H1 (cell line): Measurements from ENCODE around the gene LITAF. TPM values are rescaled to one million over a fixed set of nuclear protein-coding genes. Genes with fewer than 3 reads are reported as not detected.

Experiments used
- CEBPB ChIP-seq: IDR thresholded peaks from 2 replicates; pipeline ENCODE4 v1.6.1; 2012; ENCODE audit warnings: low read depth, low read length
- JUN ChIP-seq: IDR thresholded peaks from 2 replicates; pipeline ENCODE4 v1.6.1; 2011; ENCODE audit warnings: low read depth, mild to moderate bottlenecking, improper control_type of control experiment, low read length
- polyA plus RNA-seq, 7 experiments: library from polyadenylated mRNA; depleted of rRNA in 3 of 7; stranded (reverse) in 5 of 7; unstranded in 2 of 7; fragments of >200 nt in 5 of 7; fragments of 200-250 nt in 2 of 7; gene quantifications; 1 replicate in 5 of 7; 2 replicates in 1 of 7; 4 replicates in 1 of 7; pipeline versions ENCODE4 v1.2.1 to v1.2.3, GENCODE V29; 2011 to 2013; ENCODE audit warnings: missing spikeins in 2 of 7, mixed read lengths in 2 of 7
- total RNA-seq: library from RNA; stranded (reverse); fragmentation: NEBNext Ultra II Directional; extraction: Animal tissue kit (Norgen Biotek cat#: 25700); gene quantifications from 2 replicates; pipeline ENCODE4 v1.2.1, GENCODE V29; 2021
- TF ChIP-seq, protein P1 (sequence below): fragments of 300-600 bp; sonication (generic); IDR thresholded peaks from 2 replicates; pipeline ENCODE4 v1.7.1; 2012; ENCODE audit warnings: low read length, moderate library complexity, mild to moderate bottlenecking, inconsistent platforms; ENCODE audit not compliant: insufficient replicate concordance

The LITAF gene
- total and polyA plus RNA-seq, 2 of the 8 experiments (the other 6 are each of a cell fraction or from before 2014, with no cell fraction given) = 165 to 205 TPM

GRCh38 chr16:11556214-11556819 is 30.4 kb downstream of the LITAF start (continued):
- TF ChIP-seq, protein P1, sequence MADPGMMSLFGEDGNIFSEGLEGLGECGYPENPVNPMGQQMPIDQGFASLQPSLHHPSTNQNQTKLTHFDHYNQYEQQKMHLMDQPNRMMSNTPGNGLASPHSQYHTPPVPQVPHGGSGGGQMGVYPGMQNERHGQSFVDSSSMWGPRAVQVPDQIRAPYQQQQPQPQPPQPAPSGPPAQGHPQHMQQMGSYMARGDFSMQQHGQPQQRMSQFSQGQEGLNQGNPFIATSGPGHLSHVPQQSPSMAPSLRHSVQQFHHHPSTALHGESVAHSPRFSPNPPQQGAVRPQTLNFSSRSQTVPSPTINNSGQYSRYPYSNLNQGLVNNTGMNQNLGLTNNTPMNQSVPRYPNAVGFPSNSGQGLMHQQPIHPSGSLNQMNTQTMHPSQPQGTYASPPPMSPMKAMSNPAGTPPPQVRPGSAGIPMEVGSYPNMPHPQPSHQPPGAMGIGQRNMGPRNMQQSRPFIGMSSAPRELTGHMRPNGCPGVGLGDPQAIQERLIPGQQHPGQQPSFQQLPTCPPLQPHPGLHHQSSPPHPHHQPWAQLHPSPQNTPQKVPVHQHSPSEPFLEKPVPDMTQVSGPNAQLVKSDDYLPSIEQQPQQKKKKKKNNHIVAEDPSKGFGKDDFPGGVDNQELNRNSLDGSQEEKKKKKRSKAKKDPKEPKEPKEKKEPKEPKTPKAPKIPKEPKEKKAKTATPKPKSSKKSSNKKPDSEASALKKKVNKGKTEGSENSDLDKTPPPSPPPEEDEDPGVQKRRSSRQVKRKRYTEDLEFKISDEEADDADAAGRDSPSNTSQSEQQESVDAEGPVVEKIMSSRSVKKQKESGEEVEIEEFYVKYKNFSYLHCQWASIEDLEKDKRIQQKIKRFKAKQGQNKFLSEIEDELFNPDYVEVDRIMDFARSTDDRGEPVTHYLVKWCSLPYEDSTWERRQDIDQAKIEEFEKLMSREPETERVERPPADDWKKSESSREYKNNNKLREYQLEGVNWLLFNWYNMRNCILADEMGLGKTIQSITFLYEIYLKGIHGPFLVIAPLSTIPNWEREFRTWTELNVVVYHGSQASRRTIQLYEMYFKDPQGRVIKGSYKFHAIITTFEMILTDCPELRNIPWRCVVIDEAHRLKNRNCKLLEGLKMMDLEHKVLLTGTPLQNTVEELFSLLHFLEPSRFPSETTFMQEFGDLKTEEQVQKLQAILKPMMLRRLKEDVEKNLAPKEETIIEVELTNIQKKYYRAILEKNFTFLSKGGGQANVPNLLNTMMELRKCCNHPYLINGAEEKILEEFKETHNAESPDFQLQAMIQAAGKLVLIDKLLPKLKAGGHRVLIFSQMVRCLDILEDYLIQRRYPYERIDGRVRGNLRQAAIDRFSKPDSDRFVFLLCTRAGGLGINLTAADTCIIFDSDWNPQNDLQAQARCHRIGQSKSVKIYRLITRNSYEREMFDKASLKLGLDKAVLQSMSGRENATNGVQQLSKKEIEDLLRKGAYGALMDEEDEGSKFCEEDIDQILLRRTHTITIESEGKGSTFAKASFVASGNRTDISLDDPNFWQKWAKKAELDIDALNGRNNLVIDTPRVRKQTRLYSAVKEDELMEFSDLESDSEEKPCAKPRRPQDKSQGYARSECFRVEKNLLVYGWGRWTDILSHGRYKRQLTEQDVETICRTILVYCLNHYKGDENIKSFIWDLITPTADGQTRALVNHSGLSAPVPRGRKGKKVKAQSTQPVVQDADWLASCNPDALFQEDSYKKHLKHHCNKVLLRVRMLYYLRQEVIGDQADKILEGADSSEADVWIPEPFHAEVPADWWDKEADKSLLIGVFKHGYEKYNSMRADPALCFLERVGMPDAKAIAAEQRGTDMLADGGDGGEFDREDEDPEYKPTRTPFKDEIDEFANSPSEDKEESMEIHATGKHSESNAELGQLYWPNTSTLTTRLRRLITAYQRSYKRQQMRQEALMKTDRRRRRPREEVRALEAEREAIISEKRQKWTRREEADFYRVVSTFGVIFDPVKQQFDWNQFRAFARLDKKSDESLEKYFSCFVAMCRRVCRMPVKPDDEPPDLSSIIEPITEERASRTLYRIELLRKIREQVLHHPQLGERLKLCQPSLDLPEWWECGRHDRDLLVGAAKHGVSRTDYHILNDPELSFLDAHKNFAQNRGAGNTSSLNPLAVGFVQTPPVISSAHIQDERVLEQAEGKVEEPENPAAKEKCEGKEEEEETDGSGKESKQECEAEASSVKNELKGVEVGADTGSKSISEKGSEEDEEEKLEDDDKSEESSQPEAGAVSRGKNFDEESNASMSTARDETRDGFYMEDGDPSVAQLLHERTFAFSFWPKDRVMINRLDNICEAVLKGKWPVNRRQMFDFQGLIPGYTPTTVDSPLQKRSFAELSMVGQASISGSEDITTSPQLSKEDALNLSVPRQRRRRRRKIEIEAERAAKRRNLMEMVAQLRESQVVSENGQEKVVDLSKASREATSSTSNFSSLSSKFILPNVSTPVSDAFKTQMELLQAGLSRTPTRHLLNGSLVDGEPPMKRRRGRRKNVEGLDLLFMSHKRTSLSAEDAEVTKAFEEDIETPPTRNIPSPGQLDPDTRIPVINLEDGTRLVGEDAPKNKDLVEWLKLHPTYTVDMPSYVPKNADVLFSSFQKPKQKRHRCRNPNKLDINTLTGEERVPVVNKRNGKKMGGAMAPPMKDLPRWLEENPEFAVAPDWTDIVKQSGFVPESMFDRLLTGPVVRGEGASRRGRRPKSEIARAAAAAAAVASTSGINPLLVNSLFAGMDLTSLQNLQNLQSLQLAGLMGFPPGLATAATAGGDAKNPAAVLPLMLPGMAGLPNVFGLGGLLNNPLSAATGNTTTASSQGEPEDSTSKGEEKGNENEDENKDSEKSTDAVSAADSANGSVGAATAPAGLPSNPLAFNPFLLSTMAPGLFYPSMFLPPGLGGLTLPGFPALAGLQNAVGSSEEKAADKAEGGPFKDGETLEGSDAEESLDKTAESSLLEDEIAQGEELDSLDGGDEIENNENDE = no peak
- TF ChIP-seq CEBPB (no peak), JUN (no peak)
